ENCODE measurements around the gene TRPM4. TPM values are rescaled to one million over a fixed set of nuclear protein-coding genes. Genes with fewer than 3 reads are reported as not detected.
A peak's percentile ranks its signal among the peaks of the same experiment; 100 is the strongest.

The TRPM4 gene
- polyA plus RNA-seq, 1 experiment: 17.6 TPM

GRCh38 chr19:49148784-49149651 is 8.6 kb upstream of the TRPM4 start:
- Histone ChIP-seq H3K36me3 (ENCODE audit: control insufficient read depth, insufficient read depth, low read length) (no peaks in the 10 kb centered on the region), H3K27me3 (ENCODE audit: control insufficient read depth, insufficient read depth, low read length) (no peaks in the 10 kb centered on the region; the same call in 1 of the 2 replicates), H3K4me3 (ENCODE audit: low read depth, low read length) (peak overlapping the region; percentile 68)
- CTCF ChIA-PET: interaction anchor here (1.0 to 4.8 kb wide), 3 partner anchors 14 to 51 kb away, joined by 3 to 33 read pairs (median 7); partner anchors contain the start of gene LIN7B
- DNase-seq (ENCODE audit: low read depth): peak; percentile 45
- TF ChIP-seq, protein P1, sequence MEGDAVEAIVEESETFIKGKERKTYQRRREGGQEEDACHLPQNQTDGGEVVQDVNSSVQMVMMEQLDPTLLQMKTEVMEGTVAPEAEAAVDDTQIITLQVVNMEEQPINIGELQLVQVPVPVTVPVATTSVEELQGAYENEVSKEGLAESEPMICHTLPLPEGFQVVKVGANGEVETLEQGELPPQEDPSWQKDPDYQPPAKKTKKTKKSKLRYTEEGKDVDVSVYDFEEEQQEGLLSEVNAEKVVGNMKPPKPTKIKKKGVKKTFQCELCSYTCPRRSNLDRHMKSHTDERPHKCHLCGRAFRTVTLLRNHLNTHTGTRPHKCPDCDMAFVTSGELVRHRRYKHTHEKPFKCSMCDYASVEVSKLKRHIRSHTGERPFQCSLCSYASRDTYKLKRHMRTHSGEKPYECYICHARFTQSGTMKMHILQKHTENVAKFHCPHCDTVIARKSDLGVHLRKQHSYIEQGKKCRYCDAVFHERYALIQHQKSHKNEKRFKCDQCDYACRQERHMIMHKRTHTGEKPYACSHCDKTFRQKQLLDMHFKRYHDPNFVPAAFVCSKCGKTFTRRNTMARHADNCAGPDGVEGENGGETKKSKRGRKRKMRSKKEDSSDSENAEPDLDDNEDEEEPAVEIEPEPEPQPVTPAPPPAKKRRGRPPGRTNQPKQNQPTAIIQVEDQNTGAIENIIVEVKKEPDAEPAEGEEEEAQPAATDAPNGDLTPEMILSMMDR (IDR thresholded peaks at IDR 0.05; ENCODE audit: insufficient read depth, low read depth, low read length): no peak
- POLR2A ChIA-PET: interaction anchor here (0.5 to 0.6 kb wide), 2 partner anchors 10 to 84 kb away, joined by 3 to 9 read pairs; partner anchors contain the start of gene NTF4

GRCh38 chr19:49149652-49150105 is 7.9 kb upstream of the TRPM4 start:
- H3K4me3 ChIP-seq (ENCODE audit: low read depth, low read length): peak overlapping the region; percentile 68
- ChIA-PET POLR2A (interaction anchor here (0.5 to 0.6 kb wide), 2 partner anchors 11 to 85 kb away, joined by 3 to 9 read pairs; partner anchors contain the start of gene NTF4), CTCF (interaction anchor here (1.0 to 4.8 kb wide), 5 partner anchors 36 to 52 kb away, joined by 3 to 33 read pairs (median 5); partner anchors contain the start of gene LIN7B)
- peaks cover 1% of the 10 kb centered on the region; the same call in 1 of the 2 replicates for H3K27me3 ChIP-seq (ENCODE audit: control insufficient read depth, insufficient read depth, low read length)
- H3K36me3 ChIP-seq (ENCODE audit: control insufficient read depth, insufficient read depth, low read length): no peaks in the 10 kb centered on the region
- TF ChIP-seq, protein P1 (IDR thresholded peaks at IDR 0.05; ENCODE audit: insufficient read depth, low read depth, low read length): no peak
- no peak for DNase-seq (ENCODE audit: low read depth)

DNA sequence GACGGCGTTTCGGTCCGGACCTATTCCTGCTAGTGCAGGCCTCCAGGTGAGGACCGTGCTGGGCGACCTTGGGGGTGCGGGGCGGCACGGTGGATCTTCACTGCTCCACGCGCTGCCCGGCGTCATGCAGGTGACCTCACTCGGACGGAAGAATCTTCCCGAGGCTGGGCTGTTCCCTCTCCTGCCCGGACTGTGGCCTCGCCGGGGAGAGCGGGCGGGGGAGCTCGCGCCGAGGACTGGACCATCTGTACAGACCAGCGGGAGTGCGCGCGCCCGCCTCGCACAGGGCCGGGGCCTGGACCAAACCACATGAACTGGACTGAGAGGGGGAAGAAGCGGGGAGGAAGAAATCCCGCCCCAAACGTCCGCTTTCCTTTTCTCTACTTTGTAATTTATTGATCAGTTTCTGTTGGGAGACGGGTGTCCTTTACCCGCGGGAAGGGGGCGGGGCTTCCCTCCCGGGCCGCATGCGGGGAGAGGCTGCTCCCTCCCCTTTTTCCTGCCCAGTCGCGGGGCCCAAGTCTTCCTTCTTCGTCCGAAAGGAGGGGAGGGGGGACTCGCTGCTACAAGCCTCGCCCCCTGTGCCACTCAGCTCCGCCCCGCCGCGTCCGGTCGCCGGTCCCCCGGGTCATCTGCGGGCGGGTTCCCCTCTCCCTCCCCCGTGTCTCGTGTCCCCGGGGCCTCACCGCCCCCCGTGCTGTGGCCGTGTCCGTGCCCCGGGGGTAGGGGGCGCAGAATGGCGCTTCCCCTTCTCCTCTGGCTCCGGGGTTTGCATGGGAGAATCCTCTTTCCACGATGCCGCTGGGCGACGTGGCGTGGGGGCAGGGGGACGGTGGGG is 7.3 kb upstream of the TRPM4 start:
- no peaks in the 10 kb centered on the region for H3K36me3 ChIP-seq (ENCODE audit: control insufficient read depth, insufficient read depth, low read length)
- H3K27me3 ChIP-seq (ENCODE audit: control insufficient read depth, insufficient read depth, low read length): peaks cover 2% of the 10 kb centered on the region; the same call in 1 of the 2 replicates
- POLR2A ChIA-PET: interaction anchor here (0.6 to 0.7 kb wide), 3 partner anchors 10 to 24 kb away, joined by 3 to 8 read pairs (median 5); no protein-coding TSS in a partner anchor
- CTCF ChIA-PET: interaction anchor here (1.1 to 2.8 kb wide), 7 partner anchors 15 to 58 kb away, joined by 3 to 11 read pairs (median 4); partner anchors contain the start of gene LIN7B
- no peak for DNase-seq (ENCODE audit: low read depth)
- TF ChIP-seq, protein P1 (IDR thresholded peaks at IDR 0.05; ENCODE audit: insufficient read depth, low read depth, low read length): no peak
- H3K4me3 ChIP-seq (ENCODE audit: low read depth, low read length): peak overlapping the region; percentile 68

GRCh38 chr19:49150944-49151243 is 6.7 kb upstream of the TRPM4 start:
- TF ChIP-seq, protein P1 (IDR thresholded peaks at IDR 0.05; ENCODE audit: insufficient read depth, low read depth, low read length): no peak
- ChIA-PET POLR2A (interaction anchor here (0.7 kb wide), 1 partner anchor 24 kb away, joined by 5 read pairs; no protein-coding TSS in a partner anchor), CTCF (interaction anchor here (1.1 to 2.8 kb wide), 7 partner anchors 15 to 57 kb away, joined by 3 to 11 read pairs (median 4); partner anchors contain the start of gene LIN7B)
- peaks cover 2% of the 10 kb centered on the region; the same call in 1 of the 2 replicates for H3K27me3 ChIP-seq (ENCODE audit: control insufficient read depth, insufficient read depth, low read length)
- no peaks in the 10 kb centered on the region for H3K36me3 ChIP-seq (ENCODE audit: control insufficient read depth, insufficient read depth, low read length)
- no peak for DNase-seq (ENCODE audit: low read depth)
- peak overlapping the region; percentile 68 for H3K4me3 ChIP-seq (ENCODE audit: low read depth, low read length)

Measured in BJ (cell line).